Nephron (organoid): ENCODE measurements around the gene ANO10.

Source experiments
- H3K27ac Mint-ChIP-seq, 3 experiments: 2 replicates each; pipeline ENCODE4 v1.8.0; 2020; ENCODE audit warnings: mixed read lengths in 3 of 3, mild to moderate bottlenecking in 2 of 3, moderate library complexity in 1 of 3
- H3K27me3 Mint-ChIP-seq: 2 replicates; pipeline ENCODE4 v1.8.0; 2021; ENCODE audit warnings: low read depth, mild to moderate bottlenecking, moderate library complexity, mixed read lengths
- H3K36me3 Mint-ChIP-seq: 2 replicates; pipeline ENCODE4 v1.8.0; 2020; ENCODE audit warnings: low read depth, mixed read lengths
- H3K4me1 Mint-ChIP-seq: 2 replicates; pipeline ENCODE4 v1.8.0; 2020; ENCODE audit warnings: mixed read lengths
- H3K4me3 Mint-ChIP-seq, 3 experiments: 2 replicates each; pipeline ENCODE4 v1.8.0; 2020; ENCODE audit warnings: mild to moderate bottlenecking in 3 of 3, mixed read lengths in 3 of 3, moderate library complexity in 2 of 3
- H3K9me3 Mint-ChIP-seq: 2 replicates; pipeline ENCODE4 v1.8.0; 2020; ENCODE audit warnings: mixed read lengths
- TF ChIP-seq, protein P1 (sequence below), 3 experiments: fragments of 200-600 bp; sonication (generic); IDR thresholded peaks; one replicate each; pipeline ENCODE4 v1.5.0; 2021; ENCODE audit warnings: antibody characterized with exemption in 3 of 3; ENCODE audit not compliant: unreplicated experiment in 3 of 3

ANO10 gene

GRCh38 chr3:43435706-43436105 is 186.1 kb downstream of the ANO10 start:
- H3K9me3 Mint-ChIP-seq: peaks cover 14% of the 10 kb centered on the region
- no peaks in the 10 kb centered on the region for H3K27me3 Mint-ChIP-seq
- H3K4me3 Mint-ChIP-seq: no peak overlapping the region
- no peak overlapping the region for H3K27ac Mint-ChIP-seq
- TF ChIP-seq, protein P1, sequence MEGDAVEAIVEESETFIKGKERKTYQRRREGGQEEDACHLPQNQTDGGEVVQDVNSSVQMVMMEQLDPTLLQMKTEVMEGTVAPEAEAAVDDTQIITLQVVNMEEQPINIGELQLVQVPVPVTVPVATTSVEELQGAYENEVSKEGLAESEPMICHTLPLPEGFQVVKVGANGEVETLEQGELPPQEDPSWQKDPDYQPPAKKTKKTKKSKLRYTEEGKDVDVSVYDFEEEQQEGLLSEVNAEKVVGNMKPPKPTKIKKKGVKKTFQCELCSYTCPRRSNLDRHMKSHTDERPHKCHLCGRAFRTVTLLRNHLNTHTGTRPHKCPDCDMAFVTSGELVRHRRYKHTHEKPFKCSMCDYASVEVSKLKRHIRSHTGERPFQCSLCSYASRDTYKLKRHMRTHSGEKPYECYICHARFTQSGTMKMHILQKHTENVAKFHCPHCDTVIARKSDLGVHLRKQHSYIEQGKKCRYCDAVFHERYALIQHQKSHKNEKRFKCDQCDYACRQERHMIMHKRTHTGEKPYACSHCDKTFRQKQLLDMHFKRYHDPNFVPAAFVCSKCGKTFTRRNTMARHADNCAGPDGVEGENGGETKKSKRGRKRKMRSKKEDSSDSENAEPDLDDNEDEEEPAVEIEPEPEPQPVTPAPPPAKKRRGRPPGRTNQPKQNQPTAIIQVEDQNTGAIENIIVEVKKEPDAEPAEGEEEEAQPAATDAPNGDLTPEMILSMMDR (IDR thresholded peaks at IDR 0.05; ENCODE audit: unreplicated experiment in 3 of 3): no peak
- H3K4me1 Mint-ChIP-seq: no peaks in the 10 kb centered on the region
- H3K36me3 Mint-ChIP-seq: peaks cover 29% of the 10 kb centered on the region

GRCh38 chr3:43434431-43434830 is 187.4 kb downstream of the ANO10 start:
- no peaks in the 10 kb centered on the region for H3K4me1 Mint-ChIP-seq

DNA sequence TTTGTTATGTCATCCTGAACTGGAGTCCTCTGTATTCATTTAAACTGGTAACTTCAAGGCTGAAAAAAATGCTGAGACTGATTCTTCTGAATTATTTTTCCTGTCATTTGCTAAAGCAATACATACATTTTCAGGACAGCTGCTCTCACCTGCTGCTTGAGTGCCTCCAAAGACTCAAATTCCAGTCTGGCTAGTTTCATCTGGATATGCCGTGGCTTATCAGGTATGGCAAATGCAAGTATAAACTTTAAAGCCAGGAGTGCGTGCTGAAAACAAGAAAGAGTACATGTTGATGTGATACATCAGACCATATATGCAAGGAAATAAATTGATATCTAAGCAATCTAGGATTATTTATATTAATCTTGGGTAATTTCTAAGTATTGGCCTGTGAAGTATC is 189.3 kb downstream of the ANO10 start:
- TF ChIP-seq, protein P1 (IDR thresholded peaks at IDR 0.05; ENCODE audit: unreplicated experiment in 3 of 3): no peak
- Mint-ChIP-seq H3K9me3 (no peaks in the 10 kb centered on the region), H3K27ac (peak overlapping the region in 1 of 3 experiments; percentile 76), H3K4me1 (no peaks in the 10 kb centered on the region), H3K4me3 (no peak overlapping the region), H3K27me3 (no peaks in the 10 kb centered on the region), H3K36me3 (peaks cover 13% of the 10 kb centered on the region)

More at GRCh38 chr3:43434431-43434830, 187.4 kb downstream of the ANO10 start:
- TF ChIP-seq, protein P1 (IDR thresholded peaks at IDR 0.05; ENCODE audit: unreplicated experiment in 3 of 3): no peak
- no peaks in the 10 kb centered on the region for H3K27me3 Mint-ChIP-seq
- peaks cover 6% of the 10 kb centered on the region for H3K9me3 Mint-ChIP-seq
- no peak overlapping the region for H3K4me3 Mint-ChIP-seq
- peaks cover 22% of the 10 kb centered on the region for H3K36me3 Mint-ChIP-seq
- H3K27ac Mint-ChIP-seq: no peak overlapping the region

DNA sequence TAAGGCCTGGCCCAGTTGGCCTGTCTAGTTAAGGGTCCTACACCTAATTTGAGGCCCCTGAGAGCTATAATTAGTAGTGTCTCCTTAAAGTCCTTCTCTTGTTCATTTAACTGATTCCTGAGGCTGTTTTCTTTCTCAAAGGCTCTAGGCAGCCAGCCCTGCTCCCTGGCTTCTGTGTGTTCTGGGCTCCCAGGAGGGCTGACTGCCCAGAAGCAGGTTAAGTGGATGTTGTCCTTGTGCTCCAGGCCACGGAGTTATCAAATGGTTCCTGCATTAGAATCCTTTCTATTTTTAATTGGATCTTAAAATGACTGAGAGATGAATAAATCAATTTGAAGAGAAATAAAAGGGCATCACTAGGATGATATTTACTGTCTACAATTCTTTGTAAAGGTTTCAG is 195.4 kb downstream of the ANO10 start:
- H3K9me3 Mint-ChIP-seq: peaks cover 5% of the 10 kb centered on the region
- no peaks in the 10 kb centered on the region for H3K27me3 Mint-ChIP-seq
- H3K4me3 Mint-ChIP-seq: no peak overlapping the region
- H3K4me1 Mint-ChIP-seq: no peaks in the 10 kb centered on the region
- TF ChIP-seq, protein P1 (IDR thresholded peaks at IDR 0.05; ENCODE audit: unreplicated experiment in 3 of 3): no peak
- H3K36me3 Mint-ChIP-seq: peaks cover 31% of the 10 kb centered on the region
- H3K27ac Mint-ChIP-seq: no peak overlapping the region

DNA sequence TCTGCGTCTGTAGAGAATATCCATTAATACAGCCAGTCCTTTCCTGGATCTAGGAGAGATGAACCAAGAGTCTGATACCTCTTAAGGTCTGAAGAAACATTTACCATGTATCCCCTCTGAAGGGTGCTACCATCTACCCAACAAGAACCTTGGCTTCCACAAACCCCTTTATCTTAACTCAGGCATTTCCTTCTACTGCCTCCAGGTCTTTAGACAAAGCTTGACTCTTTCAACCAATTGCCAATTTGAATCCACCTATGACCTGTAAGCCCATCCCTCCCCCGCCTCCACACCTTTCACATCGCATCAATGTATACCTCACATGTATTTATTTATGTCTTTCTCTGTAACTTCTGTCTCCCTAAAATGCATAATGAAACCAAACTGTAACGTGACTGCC is 196.0 kb downstream of the ANO10 start:
- Mint-ChIP-seq H3K27me3 (no peaks in the 10 kb centered on the region), H3K36me3 (peaks cover 28% of the 10 kb centered on the region), H3K4me3 (no peak overlapping the region), H3K27ac (no peak overlapping the region), H3K9me3 (peaks cover 5% of the 10 kb centered on the region), H3K4me1 (no peaks in the 10 kb centered on the region)
- TF ChIP-seq, protein P1 (IDR thresholded peaks at IDR 0.05; ENCODE audit: unreplicated experiment in 3 of 3): no peak

GRCh38 chr3:43423639-43424038 is 198.2 kb downstream of the ANO10 start:
- Mint-ChIP-seq H3K4me3 (no peak overlapping the region), H3K27me3 (no peaks in the 10 kb centered on the region), H3K27ac (no peak overlapping the region), H3K9me3 (peaks cover 5% of the 10 kb centered on the region), H3K4me1 (peaks cover 3% of the 10 kb centered on the region), H3K36me3 (peaks cover 33% of the 10 kb centered on the region)
- TF ChIP-seq, protein P1 (IDR thresholded peaks at IDR 0.05; ENCODE audit: unreplicated experiment in 3 of 3): no peak
